ENCODE results near the gene FIBCD1. TPM values are rescaled to one million over a fixed set of nuclear protein-coding genes. Genes with fewer than 3 reads are reported as not detected.
"Not testable (repeated sequence)": the region's sequence is repeated elsewhere in the genome, so short reads cannot be mapped to it uniquely, and the experiment has no call there.

Gene FIBCD1
- total RNA-seq, 1 experiment from 2014 or later = 7.1 TPM

DNA sequence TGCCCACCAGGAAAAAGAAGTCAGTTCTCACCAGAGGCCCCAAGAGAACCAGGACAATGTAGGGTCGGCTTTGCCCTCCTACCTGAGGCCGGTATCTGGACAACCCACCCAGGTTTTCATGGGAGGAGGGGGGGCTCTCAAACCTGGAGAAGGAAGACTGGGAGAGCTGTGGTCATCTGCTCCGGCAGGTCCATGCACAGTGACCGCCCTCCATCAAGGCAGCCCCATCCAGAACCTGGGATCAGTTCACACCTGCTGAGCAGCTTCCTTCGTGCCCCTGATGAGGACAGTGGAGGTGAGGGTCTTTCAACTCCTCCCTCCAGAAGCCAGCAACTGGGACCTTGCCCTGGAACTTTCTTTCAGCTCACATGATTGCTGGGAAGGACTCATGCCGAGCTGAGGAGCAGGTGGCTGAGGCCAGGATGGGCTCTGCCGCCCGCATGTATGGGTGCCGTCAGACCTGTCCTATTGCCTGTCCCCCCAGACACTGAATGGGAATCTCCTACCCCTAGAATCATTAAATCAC lies 20.8 kb upstream of the FIBCD1 start:
- H2BK120ac ChIP-seq (ENCODE audit: low read depth, low read length, poor library complexity, severe bottlenecking) = no peak overlapping the region
- Mint-ChIP-seq H3K9me3 (peaks cover 10 to 15% of the 10 kb centered on the region in 2 experiments), H3K4me3 (no peak overlapping the region), H3K4me1 (peaks cover 6 to 8% of the 10 kb centered on the region in 2 experiments), H3K36me3 (ENCODE audit: insufficient read depth in 1 of 3, low read depth in 3 of 3) (peaks cover 4 to 12% (median 5%) of the 10 kb centered on the region in 3 experiments), H3K27ac (peak overlapping the region in 1 of 3 experiments; percentile 32; a peak in 1 of 7 replicates), H3K27me3 (ENCODE audit: low read depth) (peaks cover 8% of the 10 kb centered on the region)
- H3K27me3 ChIP-seq (ENCODE audit: insufficient read depth, low read length) = no peaks in the 10 kb centered on the region
- H3K18ac ChIP-seq (ENCODE audit: insufficient read length, low read depth, low read length) = no peak overlapping the region
- H3K14ac ChIP-seq (ENCODE audit: insufficient read depth, low read length) = no peak overlapping the region
- H3T11ph ChIP-seq (ENCODE audit: low read length) = no peak overlapping the region
- no peak overlapping the region for H3K27ac ChIP-seq (ENCODE audit: insufficient read length, low read depth, low read length)
- H4K20me1 ChIP-seq (ENCODE audit: control insufficient read depth, insufficient read depth, insufficient read length) = no peaks in the 10 kb centered on the region
- H3K9me3 ChIP-seq (ENCODE audit: control insufficient read depth, low read depth, low read length) = no peaks in the 10 kb centered on the region
- H3K79me1 ChIP-seq (ENCODE audit: insufficient read depth, low read depth, low read length, poor library complexity, severe bottlenecking) = no peaks in the 10 kb centered on the region
- no peak overlapping the region for H4K8ac ChIP-seq (replicated peaks; ENCODE audit: insufficient read length, low read depth, low read length)
- no peak overlapping the region for H2BK12ac ChIP-seq (ENCODE audit: insufficient read length, low read depth, low read length)
- H3K23me2 ChIP-seq (ENCODE audit: insufficient read length, low read depth, low read length, poor library complexity, severe bottlenecking) = no peaks in the 10 kb centered on the region
- H3K56ac ChIP-seq (ENCODE audit: insufficient read length, low read depth, low read length) = no peak overlapping the region
- H4K91ac ChIP-seq (ENCODE audit: insufficient read length, low read depth, low read length) = no peak overlapping the region
- no peak overlapping the region for H3K4ac ChIP-seq (ENCODE audit: low read depth, low read length)
- no peak overlapping the region for H2BK15ac ChIP-seq (ENCODE audit: low read depth, low read length)
- no peak overlapping the region for H2AFZ ChIP-seq (ENCODE audit: low read length)
- no peak overlapping the region for H2BK5ac ChIP-seq (ENCODE audit: insufficient read length, low read length)
- H3K79me2 ChIP-seq (ENCODE audit: insufficient read depth, low read length) = no peaks in the 10 kb centered on the region
- H2BK20ac ChIP-seq (ENCODE audit: low read depth, low read length, poor library complexity, severe bottlenecking) = no peak overlapping the region
- no peak overlapping the region for H3K9ac ChIP-seq (ENCODE audit: extremely low read depth, insufficient read length, low read length)
- no CpG with 5 or more reads among the region's 9 CpGs for WGBS (ENCODE audit: extremely low coverage, insufficient read length, low lambda C conversion rate)
- H3K4me2 ChIP-seq (ENCODE audit: insufficient read depth, insufficient read length, low read length) = no peak overlapping the region
- H2AK5ac ChIP-seq (ENCODE audit: insufficient read length, low read length) = no peak overlapping the region
- TF ChIP-seq, protein P1, sequence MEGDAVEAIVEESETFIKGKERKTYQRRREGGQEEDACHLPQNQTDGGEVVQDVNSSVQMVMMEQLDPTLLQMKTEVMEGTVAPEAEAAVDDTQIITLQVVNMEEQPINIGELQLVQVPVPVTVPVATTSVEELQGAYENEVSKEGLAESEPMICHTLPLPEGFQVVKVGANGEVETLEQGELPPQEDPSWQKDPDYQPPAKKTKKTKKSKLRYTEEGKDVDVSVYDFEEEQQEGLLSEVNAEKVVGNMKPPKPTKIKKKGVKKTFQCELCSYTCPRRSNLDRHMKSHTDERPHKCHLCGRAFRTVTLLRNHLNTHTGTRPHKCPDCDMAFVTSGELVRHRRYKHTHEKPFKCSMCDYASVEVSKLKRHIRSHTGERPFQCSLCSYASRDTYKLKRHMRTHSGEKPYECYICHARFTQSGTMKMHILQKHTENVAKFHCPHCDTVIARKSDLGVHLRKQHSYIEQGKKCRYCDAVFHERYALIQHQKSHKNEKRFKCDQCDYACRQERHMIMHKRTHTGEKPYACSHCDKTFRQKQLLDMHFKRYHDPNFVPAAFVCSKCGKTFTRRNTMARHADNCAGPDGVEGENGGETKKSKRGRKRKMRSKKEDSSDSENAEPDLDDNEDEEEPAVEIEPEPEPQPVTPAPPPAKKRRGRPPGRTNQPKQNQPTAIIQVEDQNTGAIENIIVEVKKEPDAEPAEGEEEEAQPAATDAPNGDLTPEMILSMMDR (conservative IDR thresholded peaks at IDR 0.05) = no peak
- H3K4me1 ChIP-seq (ENCODE audit: insufficient read depth, low read length) = no peaks in the 10 kb centered on the region
- H3K23ac ChIP-seq (ENCODE audit: insufficient read length, low read depth, low read length) = no peak overlapping the region
- no peak overlapping the region for H4K5ac ChIP-seq (ENCODE audit: insufficient read length, low read depth, low read length)
- no peak for DNase-seq

DNA sequence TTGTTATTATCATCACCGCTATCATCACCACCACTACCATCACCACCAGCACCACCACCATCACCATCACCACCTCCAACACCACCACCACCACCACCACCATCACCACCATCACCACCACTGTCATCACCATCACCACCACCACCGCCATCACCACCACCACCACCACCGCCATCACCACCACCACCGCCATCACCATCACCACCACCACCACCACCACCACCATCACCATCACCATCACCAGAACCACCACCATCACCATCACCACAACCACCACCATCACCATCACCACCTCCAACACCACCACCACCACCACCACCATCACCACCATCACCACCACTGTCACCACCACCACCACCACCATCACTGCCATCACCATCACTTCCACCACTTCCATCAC lies 19.5 kb upstream of the FIBCD1 start:
- not testable (repeated sequence) for H3K56ac ChIP-seq (ENCODE audit: insufficient read length, low read depth, low read length); H3K4me3 Mint-ChIP-seq; H2BK12ac ChIP-seq (ENCODE audit: insufficient read length, low read depth, low read length); H3K4me1 ChIP-seq (ENCODE audit: insufficient read depth, low read length); H2BK20ac ChIP-seq (ENCODE audit: low read depth, low read length, poor library complexity, severe bottlenecking); H3K27me3 Mint-ChIP-seq (ENCODE audit: low read depth); DNase-seq; H3K9me3 ChIP-seq (ENCODE audit: control insufficient read depth, low read depth, low read length); H4K8ac ChIP-seq (replicated peaks; ENCODE audit: insufficient read length, low read depth, low read length); H3K27me3 ChIP-seq (ENCODE audit: insufficient read depth, low read length); H3K9ac ChIP-seq (ENCODE audit: extremely low read depth, insufficient read length, low read length); H4K5ac ChIP-seq (ENCODE audit: insufficient read length, low read depth, low read length); H3K27ac ChIP-seq (ENCODE audit: insufficient read length, low read depth, low read length); H2BK15ac ChIP-seq (ENCODE audit: low read depth, low read length); H3K23me2 ChIP-seq (ENCODE audit: insufficient read length, low read depth, low read length, poor library complexity, severe bottlenecking); H4K91ac ChIP-seq (ENCODE audit: insufficient read length, low read depth, low read length); H3K27ac Mint-ChIP-seq; H3K14ac ChIP-seq (ENCODE audit: insufficient read depth, low read length); H3K79me1 ChIP-seq (ENCODE audit: insufficient read depth, low read depth, low read length, poor library complexity, severe bottlenecking); H2AFZ ChIP-seq (ENCODE audit: low read length); H3K18ac ChIP-seq (ENCODE audit: insufficient read length, low read depth, low read length); H2BK5ac ChIP-seq (ENCODE audit: insufficient read length, low read length); H4K20me1 ChIP-seq (ENCODE audit: control insufficient read depth, insufficient read depth, insufficient read length); H3K79me2 ChIP-seq (ENCODE audit: insufficient read depth, low read length); H2BK120ac ChIP-seq (ENCODE audit: low read depth, low read length, poor library complexity, severe bottlenecking); H3K4ac ChIP-seq (ENCODE audit: low read depth, low read length); H3K4me2 ChIP-seq (ENCODE audit: insufficient read depth, insufficient read length, low read length); H3T11ph ChIP-seq (ENCODE audit: low read length); H2AK5ac ChIP-seq (ENCODE audit: insufficient read length, low read length); H3K23ac ChIP-seq (ENCODE audit: insufficient read length, low read depth, low read length); H3K4me1 Mint-ChIP-seq
- Mint-ChIP-seq H3K36me3 (ENCODE audit: insufficient read depth in 1 of 3, low read depth in 3 of 3) (peaks cover 4 to 12% (median 5%) of the 10 kb centered on the region in 3 experiments), H3K9me3 (peaks cover 10 to 15% of the 10 kb centered on the region in 2 experiments)
- WGBS (ENCODE audit: extremely low coverage, insufficient read length, low lambda C conversion rate) = no CpG with 5 or more reads among the region's 4 CpGs

Data from H9 (cell line).